ENCODE results near the gene SEPSECS. TPM values are rescaled to one million over a fixed set of nuclear protein-coding genes. Genes with fewer than 3 reads are reported as not detected.

The SEPSECS gene
- total and polyA plus RNA-seq, 8 donors = 5.3 to 9.2 (median 6.1) TPM

DNA sequence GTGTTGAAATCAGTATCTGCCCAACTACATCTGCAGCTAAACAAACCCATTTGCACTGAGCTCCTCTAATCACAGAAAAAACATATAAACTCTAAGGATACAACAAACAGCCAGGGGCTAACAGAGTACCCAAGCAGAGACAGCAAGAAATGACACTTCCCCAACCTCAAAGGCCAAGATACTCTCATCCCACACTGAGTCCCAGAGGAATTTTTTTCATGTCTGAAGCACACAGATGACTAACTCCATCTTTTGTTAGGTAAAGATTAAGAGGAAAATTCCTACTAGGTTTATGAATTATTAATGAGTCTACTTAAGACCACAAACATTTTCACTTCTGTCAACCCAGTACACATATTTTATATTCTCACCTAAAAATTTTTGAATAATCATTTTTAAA lies 31.6 kb downstream of the SEPSECS start:
- FAIRE-seq = no peak
- no peak for DNase-seq

DNA sequence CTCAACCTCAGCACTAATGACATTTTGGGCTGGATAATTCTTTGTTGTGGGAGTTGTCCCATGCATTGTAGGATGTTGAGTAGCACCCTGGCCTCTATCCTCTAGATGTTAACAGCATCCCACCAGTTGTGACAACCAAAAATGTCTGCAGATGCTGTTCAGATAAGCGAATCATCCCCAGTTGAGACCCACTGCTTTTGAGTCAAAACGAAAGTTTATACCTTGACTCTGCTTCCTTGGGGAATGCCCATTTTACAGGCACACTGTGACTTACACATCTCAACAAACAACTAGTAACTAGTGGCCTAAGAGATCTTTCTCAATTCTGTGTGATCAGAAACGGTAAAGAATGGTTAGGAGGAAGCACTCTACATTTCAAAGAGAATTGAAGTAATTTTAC lies 37.0 kb downstream of the SEPSECS start:
- intact Hi-C loops (cut with DNase I) = no loop called here
- Histone ChIP-seq H3K4me1 (no peaks in the 10 kb centered on the region), H3K27ac (no peak overlapping the region), H3K27me3 (no peaks in the 10 kb centered on the region), H3K9me3 (no peaks in the 10 kb centered on the region), H3K36me3 (peaks cover 0 to 28% (median 3%) of the 10 kb centered on the region in 3 donors), H3K4me3 (no peak overlapping the region)
- TF ChIP-seq, protein P1, sequence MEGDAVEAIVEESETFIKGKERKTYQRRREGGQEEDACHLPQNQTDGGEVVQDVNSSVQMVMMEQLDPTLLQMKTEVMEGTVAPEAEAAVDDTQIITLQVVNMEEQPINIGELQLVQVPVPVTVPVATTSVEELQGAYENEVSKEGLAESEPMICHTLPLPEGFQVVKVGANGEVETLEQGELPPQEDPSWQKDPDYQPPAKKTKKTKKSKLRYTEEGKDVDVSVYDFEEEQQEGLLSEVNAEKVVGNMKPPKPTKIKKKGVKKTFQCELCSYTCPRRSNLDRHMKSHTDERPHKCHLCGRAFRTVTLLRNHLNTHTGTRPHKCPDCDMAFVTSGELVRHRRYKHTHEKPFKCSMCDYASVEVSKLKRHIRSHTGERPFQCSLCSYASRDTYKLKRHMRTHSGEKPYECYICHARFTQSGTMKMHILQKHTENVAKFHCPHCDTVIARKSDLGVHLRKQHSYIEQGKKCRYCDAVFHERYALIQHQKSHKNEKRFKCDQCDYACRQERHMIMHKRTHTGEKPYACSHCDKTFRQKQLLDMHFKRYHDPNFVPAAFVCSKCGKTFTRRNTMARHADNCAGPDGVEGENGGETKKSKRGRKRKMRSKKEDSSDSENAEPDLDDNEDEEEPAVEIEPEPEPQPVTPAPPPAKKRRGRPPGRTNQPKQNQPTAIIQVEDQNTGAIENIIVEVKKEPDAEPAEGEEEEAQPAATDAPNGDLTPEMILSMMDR (IDR thresholded peaks at IDR 0.05) = no peak
- FAIRE-seq = no peak
- 91 to 94% methylated on average over 3 of the region's 3 CpGs for WGBS, 2 donors
- ATAC-seq = no peak
- no peak for DNase-seq

More for the DNA sequence above, 31.6 kb downstream of the SEPSECS start:
- intact Hi-C loops (cut with DNase I) = no loop called here
- TF ChIP-seq, protein P1 (IDR thresholded peaks at IDR 0.05) = no peak
- ATAC-seq = no peak
- no peaks in the 10 kb centered on the region for H3K27me3 ChIP-seq
- no peak overlapping the region for H3K4me3 ChIP-seq
- no peaks in the 10 kb centered on the region for H3K4me1 ChIP-seq
- no peaks in the 10 kb centered on the region for H3K9me3 ChIP-seq
- no peak overlapping the region for H3K27ac ChIP-seq
- peaks cover 0 to 23% (median 3%) of the 10 kb centered on the region in 3 donors for H3K36me3 ChIP-seq

DNA sequence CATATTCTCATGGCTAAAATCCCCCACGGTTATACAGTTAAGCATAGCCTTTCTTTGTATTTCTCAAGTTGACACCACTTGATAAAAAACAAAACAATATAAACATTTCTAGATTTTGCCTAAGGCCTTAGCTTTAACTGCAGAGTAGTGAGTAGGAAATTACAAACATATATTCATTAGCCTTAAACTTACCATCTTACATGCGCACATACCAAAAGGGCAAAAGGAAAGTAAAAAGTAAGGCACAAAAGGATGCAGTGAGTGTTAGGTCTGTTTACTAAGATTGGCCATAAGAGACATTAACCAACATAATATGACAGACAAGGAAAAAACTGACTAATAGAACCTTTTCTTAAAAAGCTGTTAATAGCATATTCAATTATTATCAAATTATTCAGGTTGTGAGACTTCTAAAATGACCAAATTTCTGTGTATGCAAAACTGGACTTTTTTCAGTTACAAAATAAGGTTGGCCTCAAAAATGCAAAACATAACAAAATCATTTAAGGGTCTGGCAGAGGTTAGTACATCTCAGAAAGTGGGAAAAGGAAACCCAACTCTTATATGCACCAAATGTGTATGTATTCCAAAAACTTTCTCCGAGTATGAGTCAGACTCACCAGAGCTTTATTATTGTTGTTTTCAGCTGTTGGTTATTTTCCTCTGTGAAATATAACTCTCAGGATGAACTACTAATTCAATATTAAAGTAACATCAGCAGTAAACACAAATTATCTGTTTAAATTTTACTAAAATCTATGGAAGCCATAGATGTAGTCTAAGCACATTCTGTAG lies 39.9 kb downstream of the SEPSECS start:
- TF ChIP-seq, protein P1 (IDR thresholded peaks at IDR 0.05) = no peak
- FAIRE-seq (no peak), DNase-seq (no peak), ATAC-seq (no peak)
- no peaks in the 10 kb centered on the region for H3K27me3 ChIP-seq
- no peaks in the 10 kb centered on the region for H3K4me1 ChIP-seq
- intact Hi-C loops (cut with DNase I) = no loop called here
- H3K27ac ChIP-seq = no peak overlapping the region
- peaks cover 0 to 15% (median 0%) of the 10 kb centered on the region in 3 donors for H3K36me3 ChIP-seq
- H3K9me3 ChIP-seq = no peaks in the 10 kb centered on the region
- WGBS, 2 donors = 91 to 92% methylated on average over 3 of the region's 3 CpGs
- no peak overlapping the region for H3K4me3 ChIP-seq

DNA sequence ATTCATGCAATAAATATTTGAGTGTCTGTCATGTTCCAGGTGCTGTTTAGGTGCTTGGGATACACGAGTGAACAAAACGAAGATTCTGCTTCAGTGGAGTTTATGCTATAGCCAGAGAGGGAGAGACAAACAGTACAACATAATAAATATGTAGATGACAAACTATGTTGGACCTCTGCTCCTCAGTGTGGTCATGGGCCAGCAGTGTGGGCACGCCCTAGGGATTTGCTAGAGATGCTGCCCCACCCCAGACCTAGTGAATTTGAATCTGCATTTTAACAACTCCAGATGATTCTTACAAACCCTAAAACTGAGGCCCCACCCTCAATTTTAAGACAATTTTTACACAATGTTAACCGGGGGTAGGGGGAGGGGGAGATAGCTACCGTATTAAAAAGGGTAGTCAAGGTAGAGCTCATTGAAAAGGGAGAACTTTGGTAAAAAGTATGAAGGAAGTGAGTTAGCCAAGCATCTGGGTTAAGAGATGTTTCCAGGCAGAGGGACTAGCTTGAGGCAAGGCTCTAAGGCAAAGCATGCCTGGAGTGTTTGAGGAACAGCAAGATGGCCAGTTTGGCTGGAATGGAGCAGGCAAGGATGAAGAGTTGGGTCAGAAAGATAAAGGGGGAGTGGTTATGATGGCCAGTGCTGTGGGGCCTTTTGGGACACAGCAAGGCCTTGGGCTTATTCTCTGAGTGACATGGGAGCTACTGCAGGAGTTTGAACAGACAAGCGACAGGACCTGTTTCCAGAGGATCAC lies 42.4 kb downstream of the SEPSECS start:
- ATAC-seq (no peak), FAIRE-seq (no peak), DNase-seq (no peak)
- no peak overlapping the region for H3K27ac ChIP-seq
- no peaks in the 10 kb centered on the region for H3K4me1 ChIP-seq
- H3K36me3 ChIP-seq = no peaks in the 10 kb centered on the region
- H3K27me3 ChIP-seq = no peaks in the 10 kb centered on the region
- no peak overlapping the region for H3K4me3 ChIP-seq
- WGBS, 2 donors = 77 to 84% methylated on average over 6 of the region's 6 CpGs
- intact Hi-C loops (cut with DNase I) = no loop called here
- H3K9me3 ChIP-seq = no peaks in the 10 kb centered on the region
- TF ChIP-seq, protein P1 (IDR thresholded peaks at IDR 0.05) = no peak

DNA sequence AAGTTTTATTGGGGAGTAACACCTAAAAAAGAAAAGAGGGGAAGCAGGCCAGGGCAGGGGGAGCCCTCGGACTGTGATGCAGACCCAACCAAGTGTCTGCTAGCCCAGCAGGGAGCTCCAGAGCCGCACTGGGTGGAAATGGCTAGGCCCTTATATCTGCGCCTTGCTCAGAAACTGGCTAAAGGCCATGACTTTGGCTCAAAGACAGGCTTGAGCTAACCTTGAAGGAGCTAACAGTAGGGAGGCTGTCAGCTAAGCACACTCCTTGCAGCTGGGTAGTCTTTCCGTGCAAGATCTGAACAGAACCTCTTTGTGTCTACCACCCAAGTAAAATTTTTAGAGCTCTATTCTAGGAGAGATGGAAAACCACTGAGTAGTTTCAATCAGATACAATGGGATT lies 43.0 kb downstream of the SEPSECS start:
- intact Hi-C loops (cut with DNase I) = no loop called here
- ATAC-seq (no peak), DNase-seq (no peak), FAIRE-seq (no peak)
- Histone ChIP-seq H3K36me3 (no peaks in the 10 kb centered on the region), H3K4me3 (no peak overlapping the region), H3K4me1 (no peaks in the 10 kb centered on the region), H3K9me3 (no peaks in the 10 kb centered on the region), H3K27ac (no peak overlapping the region), H3K27me3 (no peaks in the 10 kb centered on the region)
- WGBS, 2 donors = 62 to 65% methylated on average over 4 of the region's 4 CpGs
- TF ChIP-seq, protein P1 (IDR thresholded peaks at IDR 0.05) = no peak

Measured in pancreas (tissue), 10 donors.